Hematopoietic multipotent progenitor cell (in vitro differentiated cells): Measurements from ENCODE around the gene C1orf232. TPM values are rescaled to one million over a fixed set of nuclear protein-coding genes. Genes with fewer than 3 reads are reported as not detected.

Experiments used
- DNase-seq, 3 donors: peaks; one replicate each; pipeline ENCODE4 v3.0.0-alpha.2; 2011 to 2015; ENCODE audit warnings: low read depth in 2 of 3, low spot score in 2 of 3
- total RNA-seq: library from RNA; depleted of rRNA; stranded (reverse); fragments of >200 nt; gene quantifications from one replicate; pipeline ENCODE4 v1.2.3, GENCODE V29; 2012

Gene C1orf232
- total RNA-seq, 1 donor: not detected

DNA sequence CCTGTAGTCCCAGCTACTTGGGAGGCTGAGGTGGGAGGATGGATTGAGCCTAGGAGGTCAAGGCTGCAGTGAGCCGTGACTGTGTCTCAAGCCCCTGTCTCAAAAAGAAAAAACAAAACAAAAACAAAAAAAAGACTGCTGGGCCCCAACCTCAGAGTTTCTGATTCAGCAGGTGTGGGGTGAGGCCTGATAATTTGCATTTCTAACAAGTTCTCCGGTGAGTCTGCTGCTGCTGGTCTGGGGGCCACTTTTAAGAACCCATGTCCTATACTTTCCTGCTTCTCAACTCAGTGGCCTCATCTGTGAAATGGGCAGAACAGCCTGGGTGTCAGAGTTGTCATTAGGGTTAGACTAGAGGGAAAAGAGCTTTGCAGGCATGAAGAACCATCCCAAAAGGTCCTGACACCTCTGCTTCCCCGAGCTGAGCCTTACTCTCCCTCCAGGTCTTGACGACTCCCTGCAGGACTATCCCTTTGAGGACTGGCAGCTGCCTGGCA is 11.3 kb upstream of the C1orf232 start:
- no peak for DNase-seq

DNA sequence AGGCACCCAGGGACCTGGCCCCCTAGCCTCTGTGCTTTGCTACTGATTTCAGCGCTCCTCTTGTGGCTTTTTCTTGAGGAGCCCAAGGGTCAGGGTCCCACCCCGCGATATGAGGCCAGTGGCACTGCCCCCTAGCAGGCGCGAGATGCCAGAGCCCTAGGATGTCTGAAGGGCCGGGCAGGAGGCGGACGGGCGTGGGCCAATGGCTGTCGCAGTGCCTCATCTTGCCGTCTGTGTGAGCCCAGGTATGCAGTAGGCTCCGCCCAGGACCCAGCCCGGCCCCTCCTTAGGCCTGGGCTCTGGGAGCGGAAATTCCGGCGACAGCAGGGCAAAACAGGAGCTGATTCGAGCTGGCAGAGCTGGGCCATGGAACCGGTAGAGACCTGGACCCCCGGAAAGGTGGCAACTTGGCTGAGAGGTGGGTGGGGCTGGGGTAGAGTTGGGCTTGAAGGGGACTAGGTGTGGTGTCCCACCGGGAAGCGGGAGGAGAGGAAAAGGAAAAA is 8.5 kb upstream of the C1orf232 start, which contains the start of gene CNKSR1:
TSS of gene CNKSR1 (plus strand) at position 310 of the 503 bp plus-strand sequence. CDS start at position 367, 57 bp downstream.
- no peak for DNase-seq

DNA sequence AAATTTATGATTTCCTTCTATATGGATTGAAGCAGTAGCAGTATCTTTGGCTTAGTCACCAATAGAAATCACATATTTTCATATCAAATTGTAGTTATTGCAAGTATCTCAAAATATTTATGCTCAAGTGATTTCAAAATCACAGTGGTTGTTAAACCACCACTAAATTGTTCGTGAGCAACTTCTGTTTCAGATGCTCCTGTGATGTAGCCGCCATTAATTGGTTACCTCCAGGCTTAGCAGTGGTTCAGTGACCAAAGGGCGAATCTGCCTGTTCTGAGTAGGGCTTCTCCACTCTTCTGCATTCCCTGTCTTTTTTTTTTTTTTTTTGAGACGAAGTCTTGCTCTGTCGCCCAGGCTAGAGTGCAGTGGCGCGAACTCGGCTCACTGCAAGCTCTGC is 6.6 kb upstream of the C1orf232 start:
- DNase-seq: no peak

DNA sequence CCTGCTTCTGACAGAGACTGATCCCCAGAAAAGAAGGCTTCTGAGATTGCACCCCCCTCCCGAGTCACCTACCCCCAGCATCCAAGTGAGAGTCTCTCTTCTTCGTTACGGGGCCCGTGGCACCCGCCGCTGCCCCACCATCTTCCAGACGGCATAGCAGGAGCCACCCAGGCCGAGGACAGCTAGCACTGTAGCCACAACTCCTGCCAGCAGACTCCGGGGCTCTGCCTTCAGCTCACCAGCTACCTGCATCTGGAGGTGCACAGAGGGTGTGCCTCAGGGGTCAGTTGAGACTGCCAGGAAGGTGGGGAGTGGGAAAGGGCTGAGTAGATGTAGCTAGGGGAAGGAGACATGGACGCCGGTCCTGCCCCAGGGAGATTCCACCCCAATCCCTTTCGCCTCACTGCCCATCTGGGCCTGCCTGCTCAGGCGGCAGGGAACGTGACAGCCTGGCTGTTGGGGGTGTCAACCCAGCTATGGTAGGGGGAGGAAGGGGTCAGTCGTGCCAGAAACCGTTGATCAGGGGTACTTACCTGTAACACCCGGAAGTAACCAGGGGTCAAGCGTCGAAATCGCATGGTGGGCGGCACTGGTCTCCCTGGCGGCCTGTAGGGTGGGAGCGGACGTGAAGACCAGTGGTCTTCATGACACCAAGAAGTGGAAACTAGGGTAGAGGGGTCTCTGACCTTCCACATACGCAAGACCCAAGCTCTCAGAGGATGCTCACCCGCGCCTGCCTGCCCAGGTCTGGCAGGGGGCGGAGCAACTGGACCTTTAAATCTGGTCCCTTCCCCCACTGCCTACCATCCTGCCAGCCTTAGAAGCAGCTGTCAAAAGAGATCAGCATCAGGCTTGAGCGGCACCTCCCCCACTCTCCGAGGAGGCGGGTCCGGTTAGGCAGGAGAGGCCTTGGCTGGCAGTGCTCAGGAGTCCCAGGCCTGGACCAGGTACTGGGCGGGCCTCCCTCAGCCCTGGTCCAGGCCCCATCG is 2.6 kb upstream of the C1orf232 start, which contains the start of gene ZNF593OS:
TSS of gene ZNF593OS (minus strand) at position 749 of the 989 bp plus-strand sequence. CDS start at position 578, 171 bp downstream.
- no peak for DNase-seq

DNA sequence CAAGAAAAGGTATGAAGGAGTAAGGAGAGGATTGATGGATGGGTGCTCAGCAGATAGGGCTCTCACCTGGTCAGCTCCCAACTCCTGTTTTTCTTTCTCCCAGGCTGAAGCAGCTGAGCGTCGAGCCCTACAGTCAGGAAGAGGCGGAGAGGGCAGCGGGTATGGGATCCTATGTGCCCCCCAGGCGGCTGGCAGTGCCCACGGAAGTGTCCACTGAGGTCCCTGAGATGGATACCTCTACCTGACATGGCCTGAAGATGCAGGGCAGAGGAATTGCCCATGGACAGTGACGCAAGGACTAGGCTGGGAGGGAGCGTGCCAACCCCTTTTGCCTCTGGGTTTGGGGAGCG is 1.7 kb upstream of the C1orf232 start:
- no peak for DNase-seq

DNA sequence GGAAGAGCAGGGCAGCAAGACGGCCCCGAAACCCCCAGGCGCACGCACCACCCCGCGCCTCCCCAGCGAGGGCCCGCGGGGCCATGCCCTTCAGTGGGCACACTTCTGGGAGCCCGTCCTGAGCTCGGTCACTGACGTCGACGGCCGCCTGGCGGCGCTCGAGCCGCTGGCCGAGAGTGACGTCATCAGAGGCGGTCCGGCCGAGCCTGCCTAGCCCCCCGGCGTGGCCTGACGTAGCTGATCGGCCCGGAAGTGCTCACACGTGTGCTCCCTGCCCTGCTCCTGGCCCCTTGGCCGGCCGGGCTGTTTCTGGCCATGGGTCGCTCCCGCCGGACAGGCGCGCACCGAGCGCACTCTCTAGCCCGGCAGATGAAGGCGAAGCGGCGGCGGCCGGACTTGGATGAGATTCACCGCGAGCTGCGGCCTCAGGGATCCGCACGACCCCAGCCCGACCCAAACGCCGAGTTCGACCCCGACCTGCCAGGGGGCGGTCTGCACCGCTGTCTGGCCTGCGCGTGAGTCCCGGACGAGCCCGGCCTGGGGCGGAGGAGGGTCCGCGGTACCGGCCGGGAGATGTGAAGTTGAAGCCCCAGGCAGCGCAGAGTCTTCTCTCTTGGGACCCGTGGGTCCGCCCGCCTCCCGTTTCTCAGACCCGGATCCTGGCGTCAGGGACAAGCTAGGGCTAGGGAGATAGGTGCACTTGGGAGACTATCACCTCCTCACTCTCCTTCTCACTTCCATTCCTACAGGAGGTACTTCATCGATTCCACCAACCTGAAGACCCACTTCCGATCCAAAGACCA is 1.1 kb upstream of the C1orf232 start, which contains the start of gene ZNF593:
TSS of gene ZNF593 (plus strand) at position 240 of the 803 bp plus-strand sequence. CDS start at position 316, 76 bp downstream.
- DNase-seq: peak; percentile 57 to 91 (median 87)

DNA sequence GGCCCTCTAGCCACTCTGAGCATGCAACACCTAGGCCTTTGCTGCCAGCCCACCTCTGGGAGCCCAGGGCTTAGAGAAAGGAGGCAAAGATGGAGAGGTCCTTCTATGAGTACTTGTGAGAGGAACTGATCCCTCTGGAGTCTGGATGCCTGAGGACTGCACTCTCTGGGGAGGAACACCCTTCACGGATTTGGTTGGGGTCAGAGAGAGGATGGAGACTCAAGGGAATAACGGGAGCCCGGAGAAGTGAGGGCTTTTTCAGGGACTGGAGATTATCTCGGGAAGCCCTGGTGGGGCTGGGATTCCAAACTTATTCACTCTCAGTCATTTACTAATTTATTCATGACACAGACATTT is 413 bp upstream of the C1orf232 start:
- DNase-seq: no peak

DNA sequence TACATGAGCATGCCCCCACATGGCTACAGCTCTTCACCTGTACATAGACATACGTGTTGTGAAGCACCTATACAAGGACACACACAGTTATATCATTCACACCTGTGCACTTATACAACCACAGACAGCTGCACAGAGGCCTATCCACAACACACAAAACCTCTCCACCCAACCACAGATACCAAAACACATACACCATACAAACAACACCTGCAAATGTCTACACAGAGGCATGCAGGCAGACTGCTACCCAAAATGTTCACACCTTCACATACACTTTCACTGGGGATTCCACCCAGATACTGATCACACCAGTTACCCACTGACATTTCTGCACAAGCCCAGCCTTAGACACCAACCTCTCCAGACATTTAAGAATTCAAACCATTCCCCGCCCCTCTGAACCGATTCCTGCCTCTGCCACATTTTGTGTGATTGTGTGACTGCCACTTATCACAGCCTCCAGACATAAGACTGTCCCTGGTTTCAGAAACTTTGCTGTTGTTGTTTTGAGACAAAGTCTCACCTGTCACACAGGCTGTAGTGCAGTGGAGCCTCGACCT is 2.0 kb downstream of the C1orf232 start:
- DNase-seq: no peak

DNA sequence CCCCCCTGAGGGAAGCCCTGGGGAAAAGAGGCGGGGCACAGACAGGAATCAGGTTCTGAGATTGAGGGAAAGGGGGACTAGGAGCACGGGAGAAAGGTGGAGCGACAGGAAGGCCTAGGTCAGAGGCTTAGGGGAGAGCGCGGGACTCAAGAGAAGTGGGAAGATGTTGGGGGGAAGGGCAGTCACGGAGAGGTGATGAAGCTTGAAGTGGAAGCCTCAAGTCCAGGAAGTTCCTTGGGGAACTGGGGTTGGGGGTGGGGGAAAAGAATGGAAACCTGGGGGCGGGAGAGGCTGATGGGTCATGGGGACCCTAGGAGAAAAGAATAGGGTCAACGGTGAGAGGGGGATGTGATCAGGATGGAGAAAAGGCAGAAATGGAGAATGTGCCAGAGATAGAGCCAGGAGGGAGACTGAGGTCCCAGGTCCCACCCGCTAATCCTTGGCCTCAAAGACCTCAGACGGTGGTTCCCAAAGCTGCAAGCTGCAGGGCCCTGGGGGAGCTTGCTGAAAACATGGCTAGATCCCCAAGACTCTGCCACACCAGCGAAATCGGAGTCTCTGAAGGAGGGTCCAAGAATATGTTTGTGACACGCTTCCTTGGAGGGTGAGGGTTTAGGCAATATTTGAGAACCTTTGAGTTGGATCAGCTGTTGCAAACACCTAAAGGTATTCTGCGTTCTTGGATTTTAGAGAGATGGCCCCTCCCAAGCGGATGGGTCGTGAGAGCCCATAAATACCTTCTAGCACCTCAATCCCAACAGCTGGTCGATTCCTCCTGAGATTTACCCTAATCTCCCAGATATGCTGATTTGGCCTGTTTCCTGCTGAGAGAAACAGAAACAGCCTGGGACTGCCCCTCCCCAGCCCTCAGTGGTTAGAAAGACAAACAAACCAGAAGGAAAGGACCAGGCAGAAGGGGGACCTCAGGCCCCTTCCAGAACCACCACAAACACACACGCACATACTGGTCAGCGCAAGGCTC is 3.6 kb downstream of the C1orf232 start:
- DNase-seq: no peak

DNA sequence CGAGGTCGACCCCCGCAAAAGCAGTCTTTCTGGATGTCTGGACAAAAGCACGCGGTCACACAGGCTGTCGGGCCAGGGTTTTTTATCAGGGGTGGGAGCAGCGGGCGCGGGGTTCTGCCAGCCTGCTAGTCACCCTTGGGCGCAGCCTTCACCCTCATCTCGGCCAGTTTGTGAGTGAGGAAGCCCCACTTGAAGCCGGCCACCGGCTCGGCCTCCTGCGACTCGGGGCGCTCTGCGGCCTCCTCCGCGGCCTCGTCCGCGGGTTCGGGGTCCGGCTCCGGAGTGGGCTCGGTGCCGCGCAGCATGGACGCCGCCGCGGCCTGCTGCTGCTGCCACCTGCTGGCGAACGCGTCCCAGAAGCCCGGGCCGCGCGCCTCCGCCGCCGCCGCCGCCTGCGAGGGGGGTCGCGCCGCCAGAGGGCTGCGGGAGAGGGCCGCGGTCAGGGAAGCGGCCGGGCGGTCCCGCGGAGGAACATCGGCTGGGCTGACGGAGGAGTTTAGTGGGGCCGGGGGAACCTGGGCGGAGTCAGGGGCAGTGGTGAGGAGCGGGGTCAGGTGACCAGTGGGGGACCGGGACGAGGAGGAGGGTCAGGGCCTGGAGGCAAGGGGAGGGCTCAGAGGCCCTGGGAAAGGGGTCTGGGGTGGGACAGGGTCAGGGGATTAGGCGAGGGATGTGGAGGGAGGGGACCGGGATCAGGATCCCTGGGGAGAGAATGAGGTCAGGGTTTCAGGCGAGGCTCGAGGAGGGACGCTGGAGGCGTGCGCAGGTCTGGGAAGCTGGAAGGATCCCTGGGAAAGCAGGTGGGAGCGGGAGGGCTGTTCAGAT is 4.5 kb downstream of the C1orf232 start:
- peak in 1 of 3 donors; percentile 54 for DNase-seq

DNA sequence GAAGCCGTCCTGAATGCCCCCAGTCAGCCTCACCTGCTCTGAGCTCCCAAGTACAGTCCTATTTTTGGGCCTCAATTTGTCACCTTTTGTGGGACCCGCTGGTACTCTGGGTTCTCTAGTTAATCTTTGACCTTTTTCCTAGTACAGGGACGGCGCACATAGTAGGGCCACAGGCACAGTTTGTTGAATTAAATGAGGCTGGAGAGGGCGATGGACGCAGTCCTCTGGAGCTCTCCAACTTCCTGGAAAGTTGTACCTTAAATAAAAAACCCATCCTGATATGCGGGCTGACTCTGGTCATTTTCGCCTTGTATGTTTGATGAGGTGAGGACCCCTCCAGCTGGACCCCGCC is 5.1 kb downstream of the C1orf232 start:
- no peak for DNase-seq

DNA sequence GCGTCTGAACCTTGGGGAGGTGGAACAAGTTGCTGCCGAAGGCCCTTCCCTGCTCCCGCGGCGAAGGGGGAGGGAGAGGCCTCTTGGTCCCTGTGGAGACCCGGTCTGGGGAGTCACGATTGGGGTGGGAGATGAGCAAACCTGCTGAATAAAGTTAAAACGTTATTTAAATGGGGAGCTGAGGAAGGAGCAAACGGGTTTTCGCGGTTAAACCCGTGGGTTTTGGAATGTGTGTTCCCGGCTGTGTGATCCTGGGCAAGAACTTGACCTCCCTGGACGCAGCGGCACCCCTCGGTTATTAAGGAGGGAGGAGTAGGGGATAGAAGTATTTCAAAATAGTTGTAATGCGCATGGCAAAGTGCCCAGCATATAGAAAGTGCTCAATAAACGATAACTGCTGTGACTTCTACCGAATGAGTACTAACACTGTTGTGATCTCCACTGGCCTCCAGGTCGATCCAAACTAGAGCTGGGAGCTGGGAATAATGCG is 6.5 kb downstream of the C1orf232 start:
- no peak for DNase-seq

DNA sequence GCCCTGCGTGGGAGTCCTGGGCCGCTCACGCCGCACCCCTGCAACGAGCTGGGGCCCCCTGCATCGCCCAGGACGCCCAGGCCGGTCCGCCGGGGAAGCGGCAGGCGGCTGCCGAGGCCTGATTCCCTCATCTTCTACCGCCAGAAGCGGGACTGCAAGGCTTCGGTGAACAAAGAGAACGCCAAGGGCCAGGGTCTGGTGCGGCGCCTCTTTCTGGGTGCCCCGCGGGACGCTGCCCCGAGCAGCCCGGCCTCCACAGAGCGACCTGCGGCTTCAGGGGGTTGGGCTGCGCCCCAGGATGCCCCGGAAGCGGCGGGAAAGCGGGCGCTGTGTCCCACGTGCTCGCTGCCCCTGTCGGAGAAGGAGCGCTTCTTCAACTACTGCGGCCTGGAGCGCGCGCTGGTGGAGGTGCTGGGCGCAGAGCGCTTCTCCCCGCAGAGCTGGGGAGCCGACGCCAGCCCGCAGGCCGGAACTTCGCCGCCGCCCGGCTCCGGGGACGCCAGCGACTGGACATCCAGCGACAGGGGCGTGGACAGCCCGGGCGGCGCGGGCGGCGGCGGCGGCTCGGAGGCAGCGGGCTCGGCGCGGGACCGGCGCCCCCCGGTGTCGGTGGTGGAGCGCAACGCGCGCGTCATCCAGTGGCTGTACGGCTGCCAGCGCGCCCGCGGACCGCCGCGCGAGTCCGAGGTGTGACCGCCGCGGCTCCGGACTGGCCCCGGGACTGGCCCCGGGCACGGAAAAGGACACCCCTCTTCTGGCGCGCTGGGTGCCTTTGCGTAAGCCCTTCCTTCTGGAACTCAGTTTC is 7.1 kb downstream of the C1orf232 start:
- DNase-seq: peak in 1 of 3 donors; percentile 57

DNA sequence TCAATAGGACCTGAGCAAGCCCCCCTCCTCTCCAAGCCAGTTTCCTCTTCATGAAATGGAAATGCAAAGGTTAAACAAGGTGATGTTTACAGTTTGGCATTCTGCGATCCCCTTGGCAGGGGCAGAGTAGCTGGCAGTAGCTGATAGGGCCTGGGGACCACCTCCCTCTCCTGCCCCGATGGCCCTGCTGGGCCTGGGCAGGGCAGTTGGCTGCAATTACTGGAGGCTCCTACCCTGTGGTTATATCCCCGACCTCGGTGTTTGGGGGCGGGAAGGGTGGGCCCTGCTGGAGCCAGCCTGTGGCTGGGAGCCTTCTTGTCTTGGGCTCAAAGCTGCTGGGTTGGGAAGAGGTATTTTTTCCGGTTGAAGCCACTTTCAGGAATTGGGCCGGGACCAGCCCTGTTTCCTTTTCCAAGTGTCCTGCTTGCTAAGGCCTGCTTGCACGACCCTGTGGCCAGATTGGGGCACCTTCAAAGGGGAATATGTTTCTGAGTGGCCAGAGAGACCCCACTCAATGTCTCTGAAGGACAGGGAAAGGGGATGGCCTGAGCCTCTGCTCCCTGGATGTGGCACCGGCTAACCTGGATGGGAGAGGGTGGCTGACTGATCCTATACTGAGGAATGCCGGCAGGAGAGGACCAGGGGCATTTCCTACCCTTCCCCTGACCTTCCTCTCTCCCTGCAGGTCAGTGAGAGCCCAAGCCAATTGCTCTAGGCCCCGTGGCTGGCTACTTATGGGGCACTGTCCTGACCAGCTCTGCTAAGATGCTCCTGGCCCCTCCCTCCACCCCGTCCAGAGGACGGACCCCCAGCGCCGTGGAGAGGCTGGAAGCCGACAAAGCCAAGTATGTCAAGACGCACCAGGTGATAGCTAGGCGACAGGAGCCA is 8.0 kb downstream of the C1orf232 start:
- no peak for DNase-seq

DNA sequence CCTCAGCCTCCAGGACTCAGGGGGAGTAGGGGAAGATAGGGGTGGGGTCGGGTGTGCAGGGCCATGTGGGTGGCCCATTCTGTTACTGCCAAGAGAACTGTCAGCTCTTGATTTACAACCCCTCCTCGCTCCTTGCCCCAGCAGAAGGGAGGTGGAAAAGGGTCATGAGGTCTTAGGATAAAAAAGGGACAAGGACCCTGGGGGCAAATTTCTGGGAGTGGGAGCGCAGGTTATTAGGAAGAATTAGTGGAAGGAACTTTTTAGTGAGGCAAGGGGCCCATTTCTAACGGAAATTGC is 9.1 kb downstream of the C1orf232 start:
- no peak for DNase-seq

DNA sequence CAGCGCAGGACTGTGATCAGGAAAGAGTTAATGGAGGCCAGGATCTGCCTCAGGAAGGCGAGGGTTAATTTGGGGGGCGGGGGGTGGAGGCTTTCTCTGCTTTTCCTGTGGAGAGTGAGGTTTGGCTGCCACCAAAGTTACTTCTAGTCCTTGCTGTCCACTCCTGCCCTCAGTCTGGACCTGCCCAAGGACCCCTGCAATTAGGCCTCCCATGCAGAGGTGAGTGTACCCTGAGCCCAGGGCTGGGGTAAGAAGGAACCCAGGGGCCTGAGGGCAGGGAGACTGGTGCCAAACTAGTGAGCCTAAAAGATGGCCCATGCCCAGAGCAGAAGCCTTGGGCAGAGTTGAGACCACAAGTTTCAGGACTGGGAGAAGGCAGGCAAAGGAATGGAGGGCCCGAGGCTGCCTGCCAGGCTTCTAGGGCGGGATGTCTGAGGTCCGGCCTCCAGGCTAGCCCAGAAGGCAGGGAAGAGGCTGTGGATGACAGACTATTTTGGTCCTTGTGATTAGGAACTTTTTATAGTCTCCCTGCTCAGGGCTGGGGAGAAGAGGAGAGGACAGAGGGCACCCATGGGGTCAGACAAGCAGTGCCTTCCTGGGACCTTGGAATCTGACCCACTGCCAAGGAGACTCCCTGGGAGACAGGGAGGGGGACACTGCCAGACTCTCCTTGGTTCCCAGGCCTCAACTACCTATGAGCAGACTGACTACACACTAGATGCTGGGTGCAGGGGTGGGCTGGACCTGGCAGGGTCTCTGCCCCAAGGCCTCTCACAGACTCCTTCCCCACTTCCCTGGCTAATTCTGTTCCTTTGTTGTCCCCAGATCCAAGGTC is 9.6 kb downstream of the C1orf232 start, which contains the start of gene FAM110D:
TSS of gene FAM110D (plus strand) at position 172 of the 835 bp plus-strand sequence. CDS start 2,213 bp downstream, outside the sequence.
- DNase-seq: no peak
